Cortex of kidney (tissue), 1 donor: ENCODE data around the gene LRRC4C.

Source experiments
- DNase-seq: peaks from one replicate; lab custom pipeline; 2025; lab: John Stamatoyannopoulos, UW

Gene LRRC4C

GRCh38 chr11:40291329-40291728 is 1168.1 kb downstream of the LRRC4C start:
- no peak for DNase-seq

DNA sequence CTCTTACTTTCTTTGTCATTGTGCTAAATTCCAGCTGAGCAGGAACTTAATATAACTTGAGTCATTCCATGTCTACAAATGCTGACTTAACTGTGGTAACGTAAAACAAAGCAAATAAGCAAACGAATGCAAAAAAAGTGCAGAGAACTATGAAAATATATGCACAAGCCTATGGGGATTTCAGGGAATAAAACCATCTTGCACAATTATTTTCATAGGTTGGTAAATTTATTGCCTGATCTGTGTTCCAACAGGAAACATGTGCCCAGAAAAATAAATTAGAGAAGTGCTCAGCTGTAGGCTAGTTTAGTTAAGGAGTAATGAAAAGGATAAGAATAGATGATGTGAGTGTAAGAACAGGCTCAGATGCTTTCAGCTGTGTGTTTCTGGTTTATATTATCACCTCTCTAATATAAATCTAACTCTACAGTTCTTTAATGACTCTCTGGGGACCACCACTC is 1169.3 kb downstream of the LRRC4C start:
- no peak for DNase-seq

DNA sequence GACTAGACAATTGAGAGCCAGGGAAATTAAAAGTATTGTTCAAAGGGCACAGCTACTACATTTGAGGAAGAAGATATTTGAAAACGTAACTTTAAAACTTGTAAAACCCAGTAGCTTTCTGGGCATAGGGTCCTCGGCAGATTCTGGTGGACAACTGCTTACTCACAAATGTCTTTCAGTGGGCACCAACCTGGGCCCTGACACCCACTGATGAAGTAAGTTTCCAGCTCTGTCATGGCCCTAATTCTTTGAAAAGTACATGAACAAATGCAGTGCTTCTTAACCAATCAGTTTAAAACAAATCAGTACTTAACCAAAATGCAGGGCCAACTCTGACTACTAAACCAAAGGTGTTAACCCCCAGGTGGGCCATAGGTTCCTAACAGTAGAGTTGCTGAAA is 1170.1 kb downstream of the LRRC4C start:
- no peak for DNase-seq

- no peak for DNase-seq
These were observed 1171.3 kb downstream of the LRRC4C start for GRCh38 chr11:40287916-40288803.

GRCh38 chr11:40286137-40286536 is 1173.3 kb downstream of the LRRC4C start:
- no peak for DNase-seq

- no peak for DNase-seq
These were observed 1173.9 kb downstream of the LRRC4C start for GRCh38 chr11:40285558-40285957.

GRCh38 chr11:40281052-40281580 is 1178.3 kb downstream of the LRRC4C start:
- DNase-seq: no peak

DNA sequence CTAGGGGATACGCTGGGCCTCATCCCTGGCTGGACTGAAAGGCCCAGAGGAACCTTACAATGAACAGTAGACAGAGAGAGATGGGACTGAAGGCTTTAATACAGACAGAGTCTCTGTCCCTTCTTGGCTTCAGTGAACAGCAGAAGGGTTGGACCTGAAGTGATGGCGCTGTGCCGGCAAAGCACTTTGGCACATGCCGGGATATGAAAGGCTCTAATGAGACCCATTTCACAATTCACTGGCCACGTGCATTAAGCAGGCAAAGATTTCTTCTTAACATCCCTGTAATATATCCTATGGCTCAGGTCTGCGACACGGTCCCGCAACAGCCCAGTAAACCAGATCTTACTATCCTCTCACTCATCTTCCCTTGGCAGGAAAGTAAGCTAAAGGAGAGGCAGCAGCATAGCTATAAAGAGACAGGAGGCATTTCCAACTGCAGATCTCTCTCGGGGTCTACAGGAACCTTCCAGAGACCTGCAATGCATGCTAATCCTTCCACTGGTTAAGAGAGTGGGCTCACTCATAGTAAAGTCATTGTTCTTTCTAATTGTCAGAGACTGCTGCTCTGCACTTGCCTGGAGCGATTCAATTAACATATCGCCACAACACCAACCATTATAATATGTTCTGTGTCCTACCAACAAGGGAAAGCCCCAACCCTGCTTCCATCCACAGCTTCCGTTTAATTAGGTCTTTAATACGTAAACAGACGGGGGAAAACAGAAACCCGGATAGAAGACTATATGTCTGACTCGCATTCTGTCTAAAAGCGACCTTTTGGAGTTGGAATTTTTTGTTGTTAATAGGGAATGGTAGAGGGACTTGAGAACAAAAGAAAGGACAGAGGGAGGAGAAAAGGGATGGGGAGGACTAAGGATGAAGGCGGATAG is 1179.0 kb downstream of the LRRC4C start:
- no peak for DNase-seq

GRCh38 chr11:40276960-40277359 is 1182.5 kb downstream of the LRRC4C start:
- DNase-seq: no peak

GRCh38 chr11:40274017-40274416 is 1185.4 kb downstream of the LRRC4C start:
- no peak for DNase-seq

DNA sequence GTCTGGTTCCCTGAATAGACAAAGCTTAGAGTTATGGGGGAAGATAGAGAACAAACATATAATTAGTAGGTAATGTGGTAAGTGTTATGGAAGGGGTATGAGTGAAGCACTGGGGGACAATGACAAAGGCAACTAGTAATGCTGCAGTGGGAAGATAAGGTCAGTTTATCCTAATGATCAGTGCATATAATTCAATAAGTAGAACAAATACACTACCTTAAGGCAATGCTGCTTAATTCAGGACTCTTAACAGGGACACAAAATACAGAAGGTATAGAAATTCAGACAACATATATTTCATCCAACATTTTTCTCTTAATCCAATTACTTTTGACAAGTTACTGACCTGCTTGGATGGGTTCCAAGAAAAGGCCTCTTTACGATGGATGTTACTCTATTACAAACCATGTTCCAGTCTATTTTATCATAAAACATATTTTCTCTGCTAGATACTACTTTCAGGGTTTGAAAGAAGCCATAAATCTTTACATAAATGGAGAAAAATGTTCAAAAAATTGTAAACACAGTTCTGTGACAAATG is 1186.2 kb downstream of the LRRC4C start:
- no peak for DNase-seq

DNA sequence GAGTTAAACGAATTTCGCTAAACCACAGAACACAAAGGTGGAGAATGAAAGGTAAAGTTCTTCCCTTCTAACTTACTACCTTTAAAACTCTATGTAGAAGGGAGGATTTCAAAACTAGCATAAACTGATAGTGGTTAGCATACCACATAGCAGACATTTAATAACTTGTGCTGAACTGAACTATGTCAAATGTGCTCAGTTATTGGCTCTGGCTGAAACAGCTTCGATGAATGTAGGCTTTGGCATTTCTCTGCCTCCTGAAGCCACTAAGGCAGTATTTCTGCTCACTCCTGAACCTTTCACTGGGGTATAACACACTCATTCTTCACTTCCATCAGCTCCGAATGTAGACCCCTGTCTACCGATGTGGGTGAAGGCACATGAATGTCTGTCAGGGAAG is 1188.1 kb downstream of the LRRC4C start:
- DNase-seq: no peak

GRCh38 chr11:40269865-40270264 is 1189.6 kb downstream of the LRRC4C start:
- DNase-seq: no peak

GRCh38 chr11:40268551-40268950 is 1190.9 kb downstream of the LRRC4C start:
- DNase-seq: no peak

DNA sequence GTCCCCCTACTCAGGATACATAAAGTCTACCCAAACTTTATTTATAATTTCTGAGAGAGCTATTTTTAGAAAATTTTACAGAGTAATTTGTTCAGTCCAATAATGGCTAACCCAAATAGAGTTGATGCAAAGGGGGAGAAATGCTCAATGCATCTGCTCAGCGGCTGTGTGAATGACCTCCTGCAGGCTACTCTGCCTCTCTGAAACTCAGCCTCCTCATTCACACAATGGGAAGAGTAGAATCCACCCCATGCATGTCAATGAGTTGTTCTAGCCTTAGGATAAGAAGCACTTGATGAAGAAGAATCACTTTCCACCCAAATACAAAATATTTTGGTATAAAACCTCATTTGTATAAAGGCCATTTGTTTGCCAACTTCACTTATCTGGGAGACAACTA is 1204.0 kb downstream of the LRRC4C start:
- DNase-seq: no peak

GRCh38 chr11:40253166-40253565 is 1206.3 kb downstream of the LRRC4C start:
- no peak for DNase-seq

GRCh38 chr11:40252236-40252635 is 1207.2 kb downstream of the LRRC4C start:
- DNase-seq: no peak

GRCh38 chr11:40246983-40247382 is 1212.5 kb downstream of the LRRC4C start:
- no peak for DNase-seq

GRCh38 chr11:40241524-40242051 is 1217.9 kb downstream of the LRRC4C start:
- DNase-seq: no peak

DNA sequence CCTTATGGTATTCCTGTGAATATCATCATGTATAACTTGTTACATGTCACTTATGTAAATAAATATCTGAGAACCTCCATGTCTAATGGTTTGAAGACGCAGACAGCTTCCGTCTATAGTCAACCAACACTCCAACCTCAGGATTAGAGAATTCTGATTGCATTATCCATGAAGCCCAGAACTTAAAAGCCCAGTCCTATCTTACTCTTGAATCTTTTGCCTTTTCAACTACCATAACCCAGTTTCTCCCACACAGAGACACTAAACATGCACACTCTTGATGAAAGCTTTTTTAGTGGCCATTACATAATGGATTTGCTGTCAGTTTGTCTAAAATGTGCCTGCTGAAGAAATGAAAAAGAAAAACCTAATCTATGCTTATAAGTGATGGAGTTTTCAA is 1219.2 kb downstream of the LRRC4C start:
- no peak for DNase-seq

GRCh38 chr11:40236526-40236925 is 1222.9 kb downstream of the LRRC4C start:
- no peak for DNase-seq

- no peak for DNase-seq
These were observed 1223.6 kb downstream of the LRRC4C start for GRCh38 chr11:40235841-40236240.
